Anterior cingulate cortex (tissue), 58 donors: ENCODE results near the gene CFAP410.
"Not testable (repeated sequence)": the region's sequence is repeated elsewhere in the genome, so short reads cannot be mapped to it uniquely, and the experiment has no call there.

Experiments used
- DNase-seq, 58 donors: peaks; one replicate each; lab custom pipeline; 2025; lab: John Stamatoyannopoulos, UW

The CFAP410 gene

GRCh38 chr21:44370027-44370735 is 31.0 kb upstream of the CFAP410 start:
- DNase-seq = peak in 1 of 58 donors; percentile 30

- peak in 1 of 58 donors; percentile 62 for DNase-seq
Measured at GRCh38 chr21:44368711-44369446, 29.7 kb upstream of the CFAP410 start.

GRCh38 chr21:44366586-44367211 is 27.5 kb upstream of the CFAP410 start:
- DNase-seq = no peak

- no peak for DNase-seq
Measured at GRCh38 chr21:44365967-44366585, 26.9 kb upstream of the CFAP410 start.

- no peak for DNase-seq
Measured at GRCh38 chr21:44365251-44365966, 26.2 kb upstream of the CFAP410 start.

GRCh38 chr21:44364151-44365053 is 25.2 kb upstream of the CFAP410 start:
- no peak for DNase-seq

- no peak for DNase-seq
Measured at GRCh38 chr21:44363278-44363677, 24.1 kb upstream of the CFAP410 start.

GRCh38 chr21:44361903-44362302 is 22.7 kb upstream of the CFAP410 start:
- DNase-seq = not testable (repeated sequence)

- no peak for DNase-seq
Measured at GRCh38 chr21:44360159-44360558, 21.0 kb upstream of the CFAP410 start.

- DNase-seq = no peak
Measured at GRCh38 chr21:44359396-44359795, 20.2 kb upstream of the CFAP410 start.

GRCh38 chr21:44357064-44357837 is 18.1 kb upstream of the CFAP410 start:
- no peak for DNase-seq

GRCh38 chr21:44356636-44357035 is 17.4 kb upstream of the CFAP410 start:
- no peak for DNase-seq

- no peak for DNase-seq
Measured at GRCh38 chr21:44356160-44356559, 17.0 kb upstream of the CFAP410 start.

GRCh38 chr21:44354775-44355771 is 15.9 kb upstream of the CFAP410 start:
- no peak for DNase-seq

- DNase-seq = no peak
Measured at GRCh38 chr21:44354001-44354405, 14.8 kb upstream of the CFAP410 start.

GRCh38 chr21:44353191-44353970 is 14.2 kb upstream of the CFAP410 start, which contains the start of gene TRPM2:
TSS of gene TRPM2 (plus strand) at chr21:44353621. CDS start at chr21:44353701, 80 bp downstream.
- peak in 13 of 58 donors; percentile 20 to 59 (median 38) for DNase-seq
